ENCODE measurements around the gene UGP2.

- TF ChIP-seq, protein P1, sequence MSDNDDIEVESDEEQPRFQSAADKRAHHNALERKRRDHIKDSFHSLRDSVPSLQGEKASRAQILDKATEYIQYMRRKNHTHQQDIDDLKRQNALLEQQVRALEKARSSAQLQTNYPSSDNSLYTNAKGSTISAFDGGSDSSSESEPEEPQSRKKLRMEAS (IDR thresholded peaks at IDR 0.05; ENCODE audit: low read depth, low read length): no peak
- TF ChIP-seq, protein P2, sequence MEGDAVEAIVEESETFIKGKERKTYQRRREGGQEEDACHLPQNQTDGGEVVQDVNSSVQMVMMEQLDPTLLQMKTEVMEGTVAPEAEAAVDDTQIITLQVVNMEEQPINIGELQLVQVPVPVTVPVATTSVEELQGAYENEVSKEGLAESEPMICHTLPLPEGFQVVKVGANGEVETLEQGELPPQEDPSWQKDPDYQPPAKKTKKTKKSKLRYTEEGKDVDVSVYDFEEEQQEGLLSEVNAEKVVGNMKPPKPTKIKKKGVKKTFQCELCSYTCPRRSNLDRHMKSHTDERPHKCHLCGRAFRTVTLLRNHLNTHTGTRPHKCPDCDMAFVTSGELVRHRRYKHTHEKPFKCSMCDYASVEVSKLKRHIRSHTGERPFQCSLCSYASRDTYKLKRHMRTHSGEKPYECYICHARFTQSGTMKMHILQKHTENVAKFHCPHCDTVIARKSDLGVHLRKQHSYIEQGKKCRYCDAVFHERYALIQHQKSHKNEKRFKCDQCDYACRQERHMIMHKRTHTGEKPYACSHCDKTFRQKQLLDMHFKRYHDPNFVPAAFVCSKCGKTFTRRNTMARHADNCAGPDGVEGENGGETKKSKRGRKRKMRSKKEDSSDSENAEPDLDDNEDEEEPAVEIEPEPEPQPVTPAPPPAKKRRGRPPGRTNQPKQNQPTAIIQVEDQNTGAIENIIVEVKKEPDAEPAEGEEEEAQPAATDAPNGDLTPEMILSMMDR (IDR thresholded peaks at IDR 0.05 in 2 of 3, conservative IDR thresholded peaks at IDR 0.05 in 1 of 3; ENCODE audit: control insufficient read depth in 2 of 3, extremely low read depth in 1 of 3, insufficient read depth in 1 of 3, low read depth in 3 of 3, low read length in 3 of 3): no peak
- TF ChIP-seq NR2C1 (IDR thresholded peaks at IDR 0.05): no peak
These were observed 38.9 kb downstream of the UGP2 start for GRCh38 chr2:63880625-63881024.
